Esophagus squamous epithelium (tissue), 4 donors: ENCODE data around the gene GMEB2.

ENCODE experiments used
- POLR2A ChIP-seq, 4 donors: fragments of 450-650 bp; IDR thresholded peaks; one replicate each; pipeline ENCODE4 v1.6.1; 2017; ENCODE audit warnings: antibody characterized with exemption in 4 of 4, mild to moderate bottlenecking in 4 of 4, moderate library complexity in 3 of 4
- TF ChIP-seq, protein P1 (sequence below), 6 experiments: fragments of 450-650 bp in 4 of 6; fragments of 200-600 bp in 2 of 6; sonication (generic) in 2 of 6; IDR thresholded peaks; one replicate each; pipeline ENCODE4 v1.5.1; 2016 to 2019; ENCODE audit warnings: antibody characterized with exemption in 6 of 6, mild to moderate bottlenecking in 4 of 6, moderate library complexity in 4 of 6

GRCh38 chr20:63657260-63657936 is 30.5 kb upstream of the GMEB2 start:
- TF ChIP-seq, protein P1, sequence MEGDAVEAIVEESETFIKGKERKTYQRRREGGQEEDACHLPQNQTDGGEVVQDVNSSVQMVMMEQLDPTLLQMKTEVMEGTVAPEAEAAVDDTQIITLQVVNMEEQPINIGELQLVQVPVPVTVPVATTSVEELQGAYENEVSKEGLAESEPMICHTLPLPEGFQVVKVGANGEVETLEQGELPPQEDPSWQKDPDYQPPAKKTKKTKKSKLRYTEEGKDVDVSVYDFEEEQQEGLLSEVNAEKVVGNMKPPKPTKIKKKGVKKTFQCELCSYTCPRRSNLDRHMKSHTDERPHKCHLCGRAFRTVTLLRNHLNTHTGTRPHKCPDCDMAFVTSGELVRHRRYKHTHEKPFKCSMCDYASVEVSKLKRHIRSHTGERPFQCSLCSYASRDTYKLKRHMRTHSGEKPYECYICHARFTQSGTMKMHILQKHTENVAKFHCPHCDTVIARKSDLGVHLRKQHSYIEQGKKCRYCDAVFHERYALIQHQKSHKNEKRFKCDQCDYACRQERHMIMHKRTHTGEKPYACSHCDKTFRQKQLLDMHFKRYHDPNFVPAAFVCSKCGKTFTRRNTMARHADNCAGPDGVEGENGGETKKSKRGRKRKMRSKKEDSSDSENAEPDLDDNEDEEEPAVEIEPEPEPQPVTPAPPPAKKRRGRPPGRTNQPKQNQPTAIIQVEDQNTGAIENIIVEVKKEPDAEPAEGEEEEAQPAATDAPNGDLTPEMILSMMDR (IDR thresholded peaks at IDR 0.05): no peak
- TF ChIP-seq POLR2A (IDR thresholded peaks at IDR 0.05): no peak
